ENCODE results near the gene SCAMP3.
"Not testable (repeated sequence)": the region's sequence is repeated elsewhere in the genome, so short reads cannot be mapped to it uniquely, and the experiment has no call there.

DNA sequence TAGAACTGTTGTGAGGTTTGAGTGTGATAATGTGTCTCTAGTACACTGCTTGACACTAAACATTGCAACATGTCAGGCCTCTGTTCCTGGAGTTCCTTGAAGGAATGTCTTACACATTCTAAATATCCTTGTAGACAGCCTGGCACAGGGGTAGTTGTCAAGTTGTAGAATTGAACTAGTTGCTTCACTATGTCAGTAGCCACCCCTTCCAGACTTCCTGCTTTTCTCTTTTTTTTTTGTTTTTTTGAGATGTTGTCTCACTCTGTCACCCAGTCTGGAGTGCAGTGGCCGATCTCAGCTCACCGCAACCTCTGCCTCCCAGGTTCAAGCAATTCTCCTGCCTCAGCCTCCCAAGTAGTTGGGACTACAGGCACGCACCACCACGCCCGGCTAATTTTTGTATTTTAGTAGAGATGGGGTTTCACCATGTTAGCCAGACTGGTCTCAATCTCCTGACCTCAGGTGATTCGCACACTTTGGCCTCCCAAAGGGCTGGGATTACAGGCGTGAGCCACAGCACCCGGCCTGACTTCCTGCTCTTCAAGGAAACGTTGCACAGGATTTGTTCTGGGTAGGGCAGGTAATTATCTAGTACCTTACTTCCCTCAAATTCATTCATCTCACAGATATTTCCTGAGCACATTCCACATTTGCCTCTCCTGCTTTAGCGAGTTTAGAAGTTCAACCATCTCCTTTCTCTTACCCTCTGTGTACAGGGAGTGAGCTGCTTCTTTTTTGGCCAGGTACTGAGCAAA lies 41.8 kb downstream of the SCAMP3 start:
- not testable (repeated sequence) for TF ChIP-seq HDGF (IDR thresholded peaks at IDR 0.05; ENCODE audit: borderline replicate concordance); SUZ12 (IDR thresholded peaks at IDR 0.05)
